ENCODE results near the gene ULK3. TPM values are rescaled to one million over a fixed set of nuclear protein-coding genes. Genes with fewer than 3 reads are reported as not detected.

The ULK3 gene
- total RNA-seq, 4 donors from 2014 or later: 138 to 473 (median 312) TPM

GRCh38 chr15:74807282-74807681, 35.7 kb downstream of the ULK3 start:
- TF ChIP-seq EP300 (IDR thresholded peaks at IDR 0.05; ENCODE audit: low read depth): no peak
- no peak for TF ChIP-seq POLR2AphosphoS5 (IDR thresholded peaks at IDR 0.05)
- TF ChIP-seq, protein P1, sequence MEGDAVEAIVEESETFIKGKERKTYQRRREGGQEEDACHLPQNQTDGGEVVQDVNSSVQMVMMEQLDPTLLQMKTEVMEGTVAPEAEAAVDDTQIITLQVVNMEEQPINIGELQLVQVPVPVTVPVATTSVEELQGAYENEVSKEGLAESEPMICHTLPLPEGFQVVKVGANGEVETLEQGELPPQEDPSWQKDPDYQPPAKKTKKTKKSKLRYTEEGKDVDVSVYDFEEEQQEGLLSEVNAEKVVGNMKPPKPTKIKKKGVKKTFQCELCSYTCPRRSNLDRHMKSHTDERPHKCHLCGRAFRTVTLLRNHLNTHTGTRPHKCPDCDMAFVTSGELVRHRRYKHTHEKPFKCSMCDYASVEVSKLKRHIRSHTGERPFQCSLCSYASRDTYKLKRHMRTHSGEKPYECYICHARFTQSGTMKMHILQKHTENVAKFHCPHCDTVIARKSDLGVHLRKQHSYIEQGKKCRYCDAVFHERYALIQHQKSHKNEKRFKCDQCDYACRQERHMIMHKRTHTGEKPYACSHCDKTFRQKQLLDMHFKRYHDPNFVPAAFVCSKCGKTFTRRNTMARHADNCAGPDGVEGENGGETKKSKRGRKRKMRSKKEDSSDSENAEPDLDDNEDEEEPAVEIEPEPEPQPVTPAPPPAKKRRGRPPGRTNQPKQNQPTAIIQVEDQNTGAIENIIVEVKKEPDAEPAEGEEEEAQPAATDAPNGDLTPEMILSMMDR (IDR thresholded peaks at IDR 0.05): no peak
- no peak for TF ChIP-seq POLR2A (IDR thresholded peaks at IDR 0.05)
- H3K9me3 ChIP-seq: no peaks in the 10 kb centered on the region
- DNase-seq: no peak
- WGBS, 2 donors (ENCODE audit: low coverage in 1 of 2): 31 to 40% methylated on average over 4 to 5 of the region's 5 CpGs
- peak overlapping the region in 2 of 4 donors; percentile 9 to 47 for H3K27ac ChIP-seq
- H3K4me1 ChIP-seq: peaks cover 4 to 21% (median 10%) of the 10 kb centered on the region in 4 donors
- H3K4me3 ChIP-seq: no peak overlapping the region
- no peaks in the 10 kb centered on the region for H3K27me3 ChIP-seq
- intact Hi-C loops (cut with DNase I; ENCODE audit: low total_unique reads) (no loop called here), in situ Hi-C loops (cut with MboI; ENCODE audit: low pct_ligation_motif_present in 1 of 4, low pct_unique_long_range_greater_than_20kb in 1 of 4, low sequenced_read_pairs in 3 of 4) (no loop called here)
- H3K36me3 ChIP-seq: peaks cover 0 to 6% (median 2%) of the 10 kb centered on the region in 4 donors

- Histone ChIP-seq H3K27me3 (no peaks in the 10 kb centered on the region), H3K9me3 (no peaks in the 10 kb centered on the region), H3K4me1 (peaks cover 10 to 31% (median 16%) of the 10 kb centered on the region in 4 donors), H3K4me3 (no peak overlapping the region), H3K36me3 (peaks cover 0 to 14% (median 6%) of the 10 kb centered on the region in 4 donors), H3K27ac (no peak overlapping the region)
- WGBS, 2 donors (ENCODE audit: low coverage in 1 of 2): 66 to 79% methylated on average over 3 to 6 of the region's 6 CpGs
- intact Hi-C loops (cut with DNase I; ENCODE audit: low total_unique reads) (no loop called here), in situ Hi-C loops (cut with MboI; ENCODE audit: low pct_ligation_motif_present in 1 of 4, low pct_unique_long_range_greater_than_20kb in 1 of 4, low sequenced_read_pairs in 3 of 4) (no loop called here)
- no peak for DNase-seq
- TF ChIP-seq POLR2A (IDR thresholded peaks at IDR 0.05): no peak
- TF ChIP-seq, protein P1 (IDR thresholded peaks at IDR 0.05): no peak
- TF ChIP-seq POLR2AphosphoS5 (IDR thresholded peaks at IDR 0.05): no peak
- no peak for TF ChIP-seq EP300 (IDR thresholded peaks at IDR 0.05; ENCODE audit: low read depth)
These were observed 38.0 kb downstream of the ULK3 start for GRCh38 chr15:74804935-74805334.

GRCh38 chr15:74802862-74803447, 40.0 kb downstream of the ULK3 start:
- in situ Hi-C loops (cut with MboI; ENCODE audit: low pct_ligation_motif_present in 1 of 4, low pct_unique_long_range_greater_than_20kb in 1 of 4, low sequenced_read_pairs in 3 of 4) (no loop called here), intact Hi-C loops (cut with DNase I; ENCODE audit: low total_unique reads) (no loop called here)
- TF ChIP-seq, protein P1 (IDR thresholded peaks at IDR 0.05): no peak
- TF ChIP-seq EP300 (IDR thresholded peaks at IDR 0.05; ENCODE audit: low read depth): no peak
- no peak for TF ChIP-seq POLR2AphosphoS5 (IDR thresholded peaks at IDR 0.05)
- no peak for TF ChIP-seq POLR2A (IDR thresholded peaks at IDR 0.05)
- Histone ChIP-seq H3K36me3 (peaks cover 0 to 14% (median 6%) of the 10 kb centered on the region in 4 donors), H3K27ac (no peak overlapping the region), H3K9me3 (no peaks in the 10 kb centered on the region), H3K27me3 (no peaks in the 10 kb centered on the region), H3K4me1 (peaks cover 12 to 39% (median 20%) of the 10 kb centered on the region in 4 donors), H3K4me3 (no peak overlapping the region)
- no peak for DNase-seq
- 91 to 97% methylated on average over 6 to 31 of the region's 31 CpGs for WGBS, 2 donors (ENCODE audit: low coverage in 1 of 2)

DNA sequence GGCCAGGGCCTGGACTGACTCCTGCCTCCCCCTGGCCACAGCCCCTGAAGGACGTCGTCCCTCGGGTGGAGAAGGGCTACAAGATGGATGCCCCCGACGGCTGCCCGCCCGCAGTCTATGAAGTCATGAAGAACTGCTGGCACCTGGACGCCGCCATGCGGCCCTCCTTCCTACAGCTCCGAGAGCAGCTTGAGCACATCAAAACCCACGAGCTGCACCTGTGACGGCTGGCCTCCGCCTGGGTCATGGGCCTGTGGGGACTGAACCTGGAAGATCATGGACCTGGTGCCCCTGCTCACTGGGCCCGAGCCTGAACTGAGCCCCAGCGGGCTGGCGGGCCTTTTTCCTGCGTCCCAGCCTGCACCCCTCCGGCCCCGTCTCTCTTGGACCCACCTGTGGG, 40.7 kb downstream of the ULK3 start:
- Histone ChIP-seq H3K36me3 (peaks cover 0 to 14% (median 6%) of the 10 kb centered on the region in 4 donors), H3K4me1 (peaks cover 12 to 39% (median 20%) of the 10 kb centered on the region in 4 donors), H3K9me3 (no peaks in the 10 kb centered on the region), H3K4me3 (no peak overlapping the region), H3K27me3 (no peaks in the 10 kb centered on the region), H3K27ac (no peak overlapping the region)
- intact Hi-C loops (cut with DNase I; ENCODE audit: low total_unique reads): no loop called here
- WGBS, 2 donors (ENCODE audit: low coverage in 1 of 2): 89% methylated on average over 18 of the region's 20 CpGs; no CpG with 5 or more reads in 1 of the 2 donors
- DNase-seq: no peak
- in situ Hi-C loops (cut with MboI; ENCODE audit: low pct_ligation_motif_present in 1 of 4, low pct_unique_long_range_greater_than_20kb in 1 of 4, low sequenced_read_pairs in 3 of 4): no loop called here
- TF ChIP-seq POLR2A (IDR thresholded peaks at IDR 0.05): no peak
- TF ChIP-seq, protein P1 (IDR thresholded peaks at IDR 0.05): no peak
- no peak for TF ChIP-seq POLR2AphosphoS5 (IDR thresholded peaks at IDR 0.05)
- TF ChIP-seq EP300 (IDR thresholded peaks at IDR 0.05; ENCODE audit: low read depth): no peak
